CD4-positive, alpha-beta T cell treated with Interleukin-12 subunit alpha and Interleukin-12 subunit beta, for 1 hour (primary cell): ENCODE data around the gene COL21A1.
"Not testable (repeated sequence)": the region's sequence is repeated elsewhere in the genome, so short reads cannot be mapped to it uniquely, and the experiment has no call there.

ENCODE experiments used
- DNase-seq: peaks from one replicate; pipeline ENCODE4 v3.0.0-alpha.2; 2020

The COL21A1 gene

GRCh38 chr6:56041591-56041990 lies 205.8 kb downstream of the COL21A1 start:
- no peak for DNase-seq

GRCh38 chr6:56040889-56041301 lies 206.5 kb downstream of the COL21A1 start:
- no peak for DNase-seq

GRCh38 chr6:56040223-56040622 lies 207.2 kb downstream of the COL21A1 start:
- no peak for DNase-seq

- DNase-seq = no peak
These were observed 208.6 kb downstream of the COL21A1 start for GRCh38 chr6:56038764-56039163.

- no peak for DNase-seq
These were observed 209.8 kb downstream of the COL21A1 start for GRCh38 chr6:56037601-56038000.

- DNase-seq = no peak
These were observed 210.3 kb downstream of the COL21A1 start for GRCh38 chr6:56036916-56037600.

GRCh38 chr6:56033401-56033800 lies 214.0 kb downstream of the COL21A1 start:
- no peak for DNase-seq

- DNase-seq = no peak
These were observed 214.6 kb downstream of the COL21A1 start for GRCh38 chr6:56032715-56033260.

- DNase-seq = no peak
These were observed 219.5 kb downstream of the COL21A1 start for GRCh38 chr6:56027865-56028264.

- DNase-seq = no peak
These were observed 220.8 kb downstream of the COL21A1 start for GRCh38 chr6:56026455-56027180.

- DNase-seq = no peak
These were observed 221.6 kb downstream of the COL21A1 start for GRCh38 chr6:56025795-56026194.

GRCh38 chr6:56024931-56025330 lies 222.4 kb downstream of the COL21A1 start:
- no peak for DNase-seq

GRCh38 chr6:56023829-56024228 lies 223.6 kb downstream of the COL21A1 start:
- DNase-seq = no peak

- no peak for DNase-seq
These were observed 224.7 kb downstream of the COL21A1 start for GRCh38 chr6:56022678-56023077.

- DNase-seq = no peak
These were observed 225.4 kb downstream of the COL21A1 start for GRCh38 chr6:56021943-56022342.

GRCh38 chr6:56019973-56020372 lies 227.4 kb downstream of the COL21A1 start:
- DNase-seq = no peak

GRCh38 chr6:56017198-56017597 lies 230.2 kb downstream of the COL21A1 start:
- no peak for DNase-seq

- not testable (repeated sequence) for DNase-seq
These were observed 233.3 kb downstream of the COL21A1 start for GRCh38 chr6:56014039-56014438.

GRCh38 chr6:56009636-56010035 lies 237.7 kb downstream of the COL21A1 start:
- DNase-seq = no peak
